Activated T-cell treated with anti-CD3 and anti-CD28 coated beads for 1 hour (primary cell): Measurements from ENCODE around the gene APCDD1L.
"Not testable (repeated sequence)": the region's sequence is repeated elsewhere in the genome, so short reads cannot be mapped to it uniquely, and the experiment has no call there.

ENCODE experiments used
- DNase-seq: peaks from one replicate; pipeline ENCODE4 v3.0.0-alpha.2; 2020; ENCODE audit warnings: low read depth

Gene APCDD1L

GRCh38 chr20:58513580-58514285 lies 1.5 kb downstream of the APCDD1L start:
- DNase-seq: no peak

- no peak for DNase-seq
These were observed 2.2 kb downstream of the APCDD1L start for GRCh38 chr20:58512808-58513552.

DNA sequence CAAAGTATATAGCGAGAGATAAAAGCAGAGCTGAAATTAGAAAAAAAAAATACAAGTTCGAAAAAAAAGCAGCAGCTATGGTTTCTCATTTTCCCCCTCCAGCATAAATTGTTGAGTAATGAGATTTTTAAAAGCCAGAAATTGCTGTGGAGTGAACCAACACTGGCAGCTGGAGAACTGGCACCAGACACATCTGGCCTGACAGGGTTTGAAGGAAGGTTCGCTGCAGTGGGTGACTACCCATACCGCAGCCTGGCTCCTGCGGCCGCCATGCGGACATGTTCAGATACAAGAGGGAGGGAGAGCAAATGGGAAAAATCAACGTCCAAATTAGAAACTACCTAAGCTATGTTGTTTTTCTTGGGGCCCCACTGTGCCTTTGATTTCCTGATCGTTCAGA lies 3.3 kb downstream of the APCDD1L start:
- DNase-seq: no peak

DNA sequence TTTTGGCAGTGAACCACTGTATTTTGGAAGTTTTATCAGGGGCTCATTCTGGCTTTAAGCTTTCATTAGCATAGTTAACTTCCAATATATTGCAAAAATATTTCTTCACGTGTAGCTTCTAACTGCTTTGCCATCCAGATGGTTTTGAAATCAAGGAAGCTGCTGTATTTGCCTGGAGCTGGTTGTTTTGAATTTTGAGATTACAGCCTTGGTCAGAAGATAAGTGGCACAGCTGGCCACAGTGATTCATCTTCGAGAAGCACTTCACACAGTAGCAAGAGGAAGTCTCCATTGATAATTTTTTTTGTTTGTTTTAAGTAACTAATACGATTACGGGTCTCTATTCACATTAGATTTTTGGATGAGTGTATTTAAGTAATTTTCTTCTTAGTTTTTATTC lies 3.8 kb downstream of the APCDD1L start:
- no peak for DNase-seq

- no peak for DNase-seq
These were observed 4.3 kb downstream of the APCDD1L start for GRCh38 chr20:58510921-58511320.

DNA sequence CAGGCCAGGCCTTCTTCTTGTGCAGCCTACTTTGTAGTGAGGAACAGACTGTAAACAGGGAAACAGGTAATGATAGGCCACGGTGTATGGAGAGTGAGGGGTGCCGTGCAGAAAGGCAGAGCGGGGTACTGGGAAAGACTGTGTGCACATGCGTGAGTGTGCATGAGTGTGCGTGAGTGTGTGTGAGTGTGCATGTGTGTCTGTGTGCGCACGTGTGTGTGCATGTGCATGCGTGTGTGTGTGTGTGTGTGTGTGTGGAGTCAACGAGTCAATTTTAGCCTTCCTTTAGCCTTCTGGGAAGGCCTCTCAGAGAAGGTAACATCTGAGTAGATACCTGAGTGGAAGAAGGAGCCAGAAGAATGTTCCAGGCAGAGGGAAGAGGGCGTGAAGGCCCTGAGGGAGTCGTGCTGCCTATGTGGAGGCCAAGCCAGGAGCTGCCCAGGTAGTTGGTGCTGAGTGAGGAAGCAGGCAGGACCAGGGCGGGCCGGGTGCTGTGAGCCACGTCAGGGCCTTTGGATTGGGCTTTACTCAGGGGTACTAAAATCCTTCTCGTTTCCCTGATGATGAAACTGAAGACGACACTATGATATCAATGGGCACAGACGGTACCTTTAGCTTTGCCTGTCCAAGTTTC lies 6.3 kb downstream of the APCDD1L start:
- no peak for DNase-seq

- DNase-seq: not testable (repeated sequence)
These were observed 8.2 kb downstream of the APCDD1L start for GRCh38 chr20:58506999-58507398.

DNA sequence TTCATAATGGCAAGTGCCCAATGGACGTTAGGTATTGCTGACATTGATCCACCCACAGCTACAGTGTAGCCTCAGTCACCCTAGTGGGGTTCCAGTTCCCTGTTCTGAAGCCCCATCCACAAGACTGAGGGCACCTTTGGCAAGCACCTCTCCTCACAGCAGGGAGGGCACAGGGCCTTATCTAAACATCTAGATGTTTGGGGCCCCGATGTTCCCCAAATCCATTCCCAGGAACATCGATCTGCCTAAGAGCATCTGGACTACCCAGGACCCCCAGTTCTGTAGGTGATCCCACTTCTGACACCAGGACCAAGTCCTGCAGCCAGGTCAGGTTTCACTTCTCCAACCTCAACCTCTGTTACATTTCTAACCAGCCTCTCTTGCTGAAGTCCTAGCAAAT lies 10.6 kb downstream of the APCDD1L start:
- DNase-seq: no peak

DNA sequence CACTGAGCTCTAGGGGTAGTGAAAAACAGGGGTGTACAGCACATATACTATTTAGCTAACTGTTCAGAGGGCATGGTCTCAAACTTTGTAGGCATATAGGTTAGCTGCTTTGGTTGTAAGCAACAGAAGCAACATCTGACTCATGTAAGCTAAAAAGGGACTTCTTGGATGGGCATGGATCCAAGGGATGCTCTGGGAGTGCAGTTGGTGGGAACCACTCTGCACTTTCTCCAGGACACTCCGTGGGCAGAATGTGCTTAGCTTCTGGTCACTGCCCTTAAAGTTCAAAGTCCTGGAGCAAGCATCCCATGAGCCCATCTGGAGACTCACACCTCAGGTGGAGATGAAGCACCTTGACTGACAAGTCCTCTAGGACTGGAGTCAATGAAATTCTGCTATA lies 11.5 kb downstream of the APCDD1L start:
- DNase-seq: no peak

DNA sequence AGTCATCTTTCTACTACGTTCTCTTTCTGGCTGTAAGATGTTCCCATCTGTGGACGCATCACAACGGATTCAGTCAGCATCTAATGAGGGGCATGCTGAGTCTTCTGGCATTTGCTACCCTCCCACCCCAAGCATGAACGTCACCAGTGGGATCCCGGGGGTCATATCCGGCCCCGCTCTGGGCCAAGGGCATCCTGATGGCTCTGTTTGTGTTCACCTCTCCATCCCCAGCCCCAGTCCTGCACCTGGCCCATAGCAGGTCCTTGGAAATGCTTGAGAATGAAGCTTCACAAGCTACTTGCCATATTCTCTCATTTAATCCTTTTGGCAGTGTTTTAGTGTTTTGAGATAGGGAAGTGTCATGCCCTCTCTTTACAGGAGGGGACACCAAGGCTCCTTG lies 14.9 kb downstream of the APCDD1L start:
- no peak for DNase-seq

GRCh38 chr20:58498470-58499068 lies 16.6 kb downstream of the APCDD1L start:
- DNase-seq: no peak

DNA sequence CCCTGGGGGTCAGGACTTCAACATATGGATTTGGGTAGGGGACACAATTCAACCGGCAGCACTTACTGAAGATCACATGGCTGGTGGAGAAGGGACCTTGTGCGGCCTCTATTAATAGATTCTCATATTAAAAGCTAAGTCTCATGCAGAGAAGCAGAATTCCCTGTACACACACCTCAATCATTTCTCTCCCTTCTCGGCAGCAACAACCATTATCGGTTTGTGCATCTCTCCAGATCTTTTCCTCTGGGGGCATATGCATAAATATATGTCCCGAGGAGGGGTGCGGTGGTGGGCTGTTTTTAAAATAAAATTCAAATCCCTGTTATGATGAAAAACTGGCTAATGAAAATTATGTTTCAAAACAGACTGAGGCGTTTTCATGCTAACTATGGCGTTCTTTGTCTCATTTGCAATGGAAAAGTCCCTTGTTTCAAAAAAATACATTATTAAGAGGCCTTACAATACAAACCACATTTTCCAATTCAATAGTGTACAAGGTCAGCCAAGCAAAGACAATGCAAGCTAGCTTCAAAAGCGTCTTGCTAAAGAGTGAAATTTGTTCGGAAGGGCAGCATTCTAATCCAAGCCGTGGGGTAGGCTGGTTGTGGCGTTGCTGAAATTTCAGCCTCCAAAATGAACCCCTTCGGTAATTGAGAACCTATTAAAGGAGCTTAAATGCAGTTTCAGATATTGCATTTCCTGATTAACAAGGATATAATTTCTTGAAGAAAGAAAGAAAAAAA lies 17.3 kb downstream of the APCDD1L start:
- no peak for DNase-seq

DNA sequence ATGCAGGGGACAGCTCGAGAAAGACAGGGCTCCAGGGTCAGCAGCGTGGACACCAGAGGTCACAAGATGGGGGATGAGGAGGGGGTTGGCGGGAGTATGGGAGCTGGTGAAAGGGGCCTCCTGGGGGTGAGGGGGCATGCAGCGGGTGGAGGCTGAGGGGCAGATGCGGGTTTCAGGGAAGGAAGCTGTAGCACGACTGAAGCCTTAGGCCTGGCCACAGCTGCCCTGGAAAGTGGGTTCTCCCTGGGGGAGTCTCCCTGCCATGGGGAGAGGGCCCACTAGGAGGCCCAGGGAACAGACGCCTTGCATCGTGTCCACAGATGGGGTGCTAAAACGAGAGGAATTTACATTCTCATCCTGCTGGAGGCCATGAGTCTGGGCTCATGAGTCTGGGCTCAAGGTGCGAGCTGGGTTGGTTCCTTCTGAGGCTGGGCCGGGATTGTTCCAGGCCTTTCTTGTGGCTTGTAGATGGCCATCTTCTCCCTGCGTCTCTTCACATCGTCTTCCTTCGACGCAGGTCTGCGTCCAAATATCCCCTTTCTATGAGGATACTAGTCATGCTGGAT lies 18.0 kb downstream of the APCDD1L start:
- DNase-seq: no peak

DNA sequence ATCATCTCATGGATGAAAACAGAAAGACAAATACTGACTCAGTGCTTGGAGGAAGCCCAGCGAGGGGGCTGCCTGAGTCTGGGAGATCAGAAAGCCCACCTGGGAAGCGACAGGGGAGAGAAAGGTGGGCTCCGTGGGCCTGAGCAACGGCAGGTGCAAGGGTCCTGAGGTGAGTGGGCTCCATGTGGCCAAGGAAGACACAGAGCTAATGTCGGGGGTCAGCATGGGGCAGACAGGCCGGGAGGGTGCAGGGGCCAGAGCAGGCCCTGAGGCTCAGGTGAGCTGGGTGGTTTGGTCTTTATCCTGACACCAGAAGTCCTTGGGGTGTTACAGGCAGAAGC lies 18.8 kb downstream of the APCDD1L start:
- no peak for DNase-seq

DNA sequence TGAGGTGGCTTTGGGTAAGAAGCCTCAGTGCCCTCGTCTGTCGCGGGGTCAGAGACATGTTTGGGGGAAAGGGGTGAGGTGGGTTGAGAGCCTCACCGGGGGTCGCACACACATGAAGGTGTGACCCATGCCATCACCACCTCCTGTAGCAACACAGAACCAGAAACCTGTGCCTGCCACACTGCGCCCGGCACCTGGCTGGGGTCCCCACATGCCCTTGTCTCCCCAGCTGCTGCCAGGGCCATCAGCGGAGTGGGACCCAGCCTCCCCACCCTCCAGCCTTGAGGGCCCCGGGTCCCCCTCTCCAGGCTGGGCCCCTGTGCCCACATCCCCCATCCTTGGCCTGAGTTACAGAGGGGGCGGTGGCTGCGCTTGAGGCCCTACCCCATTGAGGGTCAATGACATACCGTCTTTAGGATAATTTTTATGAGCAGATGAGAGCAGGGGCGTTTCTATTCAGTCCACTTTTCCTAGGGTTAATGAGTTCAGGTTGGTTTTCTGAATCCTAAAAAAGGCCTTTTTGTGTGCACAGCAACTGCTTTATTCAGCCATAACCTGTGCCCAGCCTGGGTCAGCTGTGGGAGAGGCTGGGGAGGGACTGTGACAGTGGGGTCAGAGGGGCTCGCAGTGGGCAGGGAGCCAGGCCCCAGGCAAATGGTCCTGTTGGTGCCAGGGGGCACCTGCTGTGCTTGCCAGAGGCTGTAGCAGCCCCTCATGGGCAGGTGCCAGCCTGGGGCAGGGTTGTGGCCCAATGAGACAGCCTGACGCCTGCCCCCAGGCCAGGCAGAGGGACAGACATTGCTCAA lies 19.4 kb downstream of the APCDD1L start:
- DNase-seq: no peak

DNA sequence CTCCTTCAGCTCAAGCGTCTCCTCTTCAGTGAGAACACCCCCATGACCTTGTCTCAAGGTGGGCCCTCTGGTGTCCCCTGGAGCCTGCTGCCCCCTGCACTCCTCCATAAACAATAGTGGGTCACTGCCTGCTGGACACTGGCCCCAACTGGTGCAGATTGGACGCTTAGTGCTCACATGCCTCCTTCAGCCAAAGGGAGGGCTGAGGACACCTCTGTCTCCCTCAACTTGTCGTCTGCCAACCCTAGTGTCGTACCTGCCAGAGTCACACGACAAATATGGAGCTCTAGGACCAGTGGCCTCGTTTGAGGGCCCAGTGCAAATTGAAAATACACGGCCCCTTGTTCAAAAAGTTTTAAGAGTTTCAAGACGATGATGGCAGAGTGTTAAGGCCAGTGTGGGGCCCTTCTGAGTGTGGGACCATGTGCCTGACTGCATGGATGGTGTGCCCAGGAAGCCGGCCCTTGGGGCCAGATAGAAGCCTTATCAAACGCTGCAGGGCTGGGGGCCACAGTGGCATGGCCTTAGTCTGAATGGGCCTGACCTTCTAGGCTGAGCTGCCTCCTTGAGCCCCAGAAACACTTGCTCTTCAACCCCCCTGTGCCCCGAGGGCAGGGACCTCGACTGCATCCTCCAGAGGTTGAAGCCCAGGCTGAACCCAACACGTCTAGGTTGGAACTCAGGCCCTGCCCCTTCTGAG lies 20.1 kb downstream of the APCDD1L start:
- no peak for DNase-seq

DNA sequence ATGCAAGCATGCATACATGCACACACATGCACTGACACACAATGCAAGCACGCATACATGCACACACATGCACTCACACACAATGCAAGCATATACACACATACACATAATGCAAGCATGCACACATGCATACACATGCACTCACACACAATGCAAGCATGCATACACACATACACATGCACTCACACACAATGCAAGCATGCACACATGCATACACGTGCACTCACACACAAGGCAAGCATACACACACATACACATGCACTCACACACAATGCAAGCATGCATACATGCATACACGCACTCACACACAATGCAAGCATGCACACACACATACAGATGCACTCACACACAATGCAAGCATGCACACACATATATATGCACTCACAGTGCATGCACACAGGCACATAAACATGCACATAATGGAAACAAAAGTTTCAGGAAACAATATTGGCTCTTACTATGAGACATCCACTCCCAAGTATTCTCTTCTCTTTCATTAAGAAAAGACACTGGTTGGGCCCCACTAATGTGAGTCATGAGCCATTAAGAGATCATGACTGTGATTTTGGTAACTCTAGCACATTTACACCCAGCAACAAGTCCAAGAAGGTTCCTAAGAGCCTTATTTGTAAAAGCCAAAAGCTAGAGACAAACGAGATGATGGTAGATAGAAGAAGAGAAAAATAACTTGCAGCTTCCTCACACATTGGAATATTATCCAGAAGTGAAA lies 22.2 kb downstream of the APCDD1L start:
- no peak for DNase-seq

- DNase-seq: no peak
These were observed 23.0 kb downstream of the APCDD1L start for GRCh38 chr20:58492074-58492718.

GRCh38 chr20:58486207-58486606 lies 29.0 kb downstream of the APCDD1L start:
- DNase-seq: no peak
